NCI-H526 treated with DMSO at 0.1 percent for 48 hours (cell line): ENCODE measurements around the gene DDR2.
"Not testable (repeated sequence)": the region's sequence is repeated elsewhere in the genome, so short reads cannot be mapped to it uniquely, and the experiment has no call there.

Source experiments
- DNase-seq: peaks from one replicate; lab custom pipeline; 2025; lab: John Stamatoyannopoulos, UW

The DDR2 gene

GRCh38 chr1:162632217-162632666, at the start of gene DDR2:
Gene DDR2 (plus strand): TSS chr1:162632464. CDS start chr1:162719064, 86,600 bp downstream.
- DNase-seq: no peak

- DNase-seq: not testable (repeated sequence)
These were observed 49.4 kb upstream of the DDR2 start for GRCh38 chr1:162582901-162583300.

- DNase-seq: not testable (repeated sequence)
These were observed 47.2 kb upstream of the DDR2 start for GRCh38 chr1:162585101-162585500.

GRCh38 chr1:162587347-162587746, 44.9 kb upstream of the DDR2 start:
- no peak for DNase-seq

GRCh38 chr1:162587761-162588260, 44.5 kb upstream of the DDR2 start:
- DNase-seq: no peak

- DNase-seq: no peak
These were observed 42.2 kb upstream of the DDR2 start for GRCh38 chr1:162590101-162590500.

GRCh38 chr1:162590686-162591085, 41.6 kb upstream of the DDR2 start:
- no peak for DNase-seq

GRCh38 chr1:162596514-162597170, 35.6 kb upstream of the DDR2 start:
- no peak for DNase-seq

GRCh38 chr1:162599451-162599850, 32.8 kb upstream of the DDR2 start:
- DNase-seq: no peak

- DNase-seq: not testable (repeated sequence)
These were observed 29.1 kb upstream of the DDR2 start for GRCh38 chr1:162603117-162603516.

- no peak for DNase-seq
These were observed 26.9 kb upstream of the DDR2 start for GRCh38 chr1:162605225-162605927.

GRCh38 chr1:162609306-162609705, 23.0 kb upstream of the DDR2 start:
- DNase-seq: no peak

- no peak for DNase-seq
These were observed 19.5 kb upstream of the DDR2 start for GRCh38 chr1:162612606-162613400.

- DNase-seq: no peak
These were observed 15.4 kb upstream of the DDR2 start for GRCh38 chr1:162616848-162617247.

- no peak for DNase-seq
These were observed 14.8 kb upstream of the DDR2 start for GRCh38 chr1:162617513-162617912.

- no peak for DNase-seq
These were observed 13.2 kb upstream of the DDR2 start for GRCh38 chr1:162619076-162619475.

- no peak for DNase-seq
These were observed 11.0 kb upstream of the DDR2 start for GRCh38 chr1:162621256-162621655.

GRCh38 chr1:162625679-162626078, 6.6 kb upstream of the DDR2 start:
- DNase-seq: no peak

- no peak for DNase-seq
These were observed 6.2 kb upstream of the DDR2 start for GRCh38 chr1:162626094-162626493.

- no peak for DNase-seq
These were observed 5.5 kb upstream of the DDR2 start for GRCh38 chr1:162626761-162627160.

- DNase-seq: peak; percentile 21
These were observed 4.5 kb upstream of the DDR2 start for GRCh38 chr1:162627662-162628296.

GRCh38 chr1:162629077-162629627, 3.1 kb upstream of the DDR2 start:
- DNase-seq: no peak
